Measurements from ENCODE around the gene PRMT6.

PRMT6 gene

DNA sequence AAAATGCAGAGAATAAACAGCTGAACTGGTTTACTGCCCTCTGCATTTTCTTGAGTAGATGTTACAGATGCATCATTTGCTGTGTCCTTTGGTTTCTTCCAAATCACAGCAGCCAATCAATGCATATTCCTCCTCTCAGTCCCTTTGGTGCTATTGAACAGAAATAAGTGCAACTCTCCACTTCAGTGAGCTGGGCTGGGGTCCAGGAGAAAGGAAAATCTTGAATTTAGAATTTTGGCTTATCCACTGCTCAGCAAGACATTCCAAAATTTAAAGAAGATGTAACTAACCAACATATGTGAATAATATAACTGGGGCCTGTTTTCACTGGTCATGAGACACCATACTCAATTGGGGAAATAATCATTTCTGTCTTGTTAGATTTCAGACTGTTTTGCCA lies 39.2 kb downstream of the PRMT6 start:
- no peak for DNase-seq

DNA sequence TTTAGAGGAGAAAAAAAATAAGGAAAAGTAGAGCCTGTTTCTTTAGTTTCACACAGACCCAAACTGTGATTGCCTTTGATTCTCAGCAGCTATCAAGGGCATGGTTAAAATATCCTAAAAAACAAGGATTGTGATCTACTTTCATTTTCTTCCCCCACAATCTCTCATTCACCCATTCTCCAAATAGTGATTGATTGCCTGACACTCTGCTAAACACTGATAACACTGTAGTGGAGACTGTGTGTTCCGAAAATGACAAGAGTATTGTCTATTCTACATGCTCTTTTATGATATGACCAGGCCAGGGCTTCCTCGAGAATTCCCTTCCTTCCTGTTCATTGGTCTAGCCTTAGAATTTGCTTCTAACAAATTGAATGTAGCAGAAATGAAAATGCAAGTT lies 40.2 kb downstream of the PRMT6 start:
- DNase-seq: no peak

DNA sequence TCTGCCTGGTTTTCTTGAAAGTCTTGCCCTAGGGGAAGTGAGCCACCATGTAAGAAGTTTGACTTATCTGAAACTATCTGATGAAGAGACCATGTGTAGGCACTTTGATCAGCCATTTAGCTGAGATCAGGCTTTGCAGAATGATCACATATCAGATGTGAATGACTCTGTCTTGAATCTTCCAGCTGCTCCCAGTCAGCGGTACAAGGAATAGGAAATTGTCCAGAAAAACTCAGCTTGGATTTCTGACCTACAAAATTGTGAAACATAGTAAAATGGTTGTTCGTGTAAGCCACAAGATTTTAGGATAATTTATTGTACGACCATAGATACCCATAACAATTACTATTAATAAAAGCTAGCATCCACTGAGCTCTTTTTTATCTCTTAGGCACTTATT lies 42.5 kb downstream of the PRMT6 start:
- DNase-seq: no peak

GRCh38 chr1:107100331-107100984 lies 44.0 kb downstream of the PRMT6 start:
- DNase-seq: no peak

DNA sequence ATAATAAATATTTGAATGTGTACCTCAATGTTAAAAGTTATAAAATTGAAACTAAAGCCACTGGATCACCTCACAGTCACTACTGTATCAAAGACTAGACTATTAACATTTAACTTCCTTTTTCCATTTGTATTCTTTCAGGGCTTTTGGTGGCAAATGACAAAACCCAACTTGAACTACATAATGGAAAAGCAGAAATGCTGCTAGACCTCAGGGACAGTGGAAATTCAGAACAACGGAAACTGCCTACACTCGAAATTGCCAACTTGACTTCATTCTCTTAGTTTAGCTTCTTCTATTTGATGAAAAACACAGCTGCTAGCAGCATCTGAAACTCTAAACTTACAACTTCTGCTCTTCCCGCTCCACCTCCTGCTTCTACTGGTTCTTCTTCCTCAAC lies 49.4 kb downstream of the PRMT6 start:
- DNase-seq: no peak
